Amniotic stem cell (primary cell): ENCODE measurements around the gene PTPRD.

ENCODE experiments used
- DNase-seq: peaks from one replicate; lab custom pipeline; 2025; lab: John Stamatoyannopoulos, UW

PTPRD gene

DNA sequence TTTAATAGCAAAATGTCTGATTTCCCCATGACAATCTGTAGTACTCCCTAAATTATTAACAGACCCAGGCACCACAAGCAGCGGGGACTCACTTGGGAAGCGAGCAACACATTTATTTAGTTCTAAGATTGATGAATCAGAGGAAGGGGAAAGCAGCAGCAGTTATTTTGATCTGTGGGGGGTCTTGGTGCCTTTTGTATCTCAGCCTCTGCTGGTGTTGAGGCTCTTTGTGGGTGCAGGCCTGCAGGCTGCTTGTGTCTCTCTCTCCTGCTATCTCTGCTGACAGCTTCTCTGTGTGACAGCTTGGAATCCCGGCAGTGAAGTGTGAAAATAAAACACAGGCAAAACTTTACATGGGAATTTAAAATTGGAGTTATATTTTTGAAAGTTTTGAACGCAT lies 1935.1 kb downstream of the PTPRD start:
- no peak for DNase-seq

GRCh38 chr9:8674536-8674935 lies 1938.3 kb downstream of the PTPRD start:
- DNase-seq: no peak

DNA sequence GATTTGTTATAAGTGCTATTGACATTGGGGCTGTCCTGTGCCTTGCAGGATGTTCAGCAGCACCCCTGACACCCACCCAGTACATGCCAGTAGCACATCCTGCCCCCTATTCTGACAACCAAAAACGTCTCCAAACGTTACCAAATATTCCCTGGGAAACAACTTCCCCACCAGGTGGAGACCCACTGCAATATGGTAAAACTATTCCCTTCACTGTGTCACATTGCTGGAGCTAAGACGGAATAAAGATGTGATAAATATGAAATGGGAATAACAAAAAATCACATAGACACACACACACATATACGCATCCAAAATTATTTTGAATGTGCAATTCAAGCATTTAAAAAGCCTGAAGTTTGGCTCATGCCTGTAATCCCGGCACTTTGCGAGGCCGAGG lies 1939.0 kb downstream of the PTPRD start:
- no peak for DNase-seq

GRCh38 chr9:8670751-8671150 lies 1942.1 kb downstream of the PTPRD start:
- DNase-seq: no peak

GRCh38 chr9:8668751-8669150 lies 1944.1 kb downstream of the PTPRD start:
- DNase-seq: no peak

DNA sequence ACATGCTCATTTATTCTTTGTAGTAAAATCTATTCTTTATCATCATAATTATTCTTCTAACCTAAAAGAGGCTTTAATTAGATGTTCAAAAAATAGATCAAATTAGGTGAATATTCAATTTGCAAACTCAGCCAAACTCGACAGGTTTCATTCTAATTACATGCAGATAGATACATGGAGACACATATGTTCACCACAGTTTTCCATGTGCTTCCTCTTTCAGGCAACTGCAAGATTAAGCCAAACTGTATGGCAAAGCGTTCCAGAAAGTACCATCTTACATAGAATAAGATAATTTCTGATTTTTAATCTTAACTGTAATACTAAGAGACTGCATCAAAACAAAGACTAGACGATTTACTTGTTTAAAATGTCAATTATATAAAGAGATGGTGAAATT lies 1944.6 kb downstream of the PTPRD start:
- no peak for DNase-seq

DNA sequence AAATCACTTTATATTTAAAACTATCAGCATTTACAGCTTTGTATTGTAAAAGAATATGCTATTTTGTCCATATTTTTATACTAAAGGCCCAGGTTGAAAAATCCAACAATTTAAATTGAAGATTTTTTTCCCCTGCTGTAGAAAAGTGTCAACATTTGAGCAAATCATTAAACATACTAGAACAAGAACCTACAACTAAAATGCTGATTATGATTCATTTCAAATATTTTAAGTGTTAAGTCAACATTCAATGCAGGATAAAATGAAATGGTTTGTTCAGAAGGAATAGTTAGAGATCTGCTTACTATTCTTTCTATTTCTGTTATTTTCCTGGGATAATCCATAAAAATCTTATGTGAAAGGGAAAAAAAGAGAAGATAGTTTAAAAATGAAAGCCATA lies 1946.7 kb downstream of the PTPRD start:
- DNase-seq: no peak

DNA sequence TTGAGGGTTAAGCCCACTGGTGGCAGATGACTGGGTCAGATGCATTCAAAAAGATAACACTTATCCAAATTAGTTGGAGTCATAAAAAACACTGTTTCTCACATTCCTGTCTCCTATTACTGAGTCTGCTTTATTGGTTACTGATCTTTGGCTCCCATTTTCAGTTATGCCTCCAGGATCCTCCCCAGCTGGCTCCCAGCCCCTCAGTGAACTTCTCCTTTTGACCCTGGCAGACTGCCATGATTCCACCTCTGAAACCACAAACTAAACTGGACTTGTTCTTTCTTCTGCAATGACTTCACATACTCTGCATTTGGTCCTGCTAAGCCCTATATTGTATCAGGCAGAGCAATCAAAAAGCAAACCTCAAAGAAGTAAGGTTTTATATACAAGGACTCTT lies 1952.4 kb downstream of the PTPRD start:
- no peak for DNase-seq

- DNase-seq: no peak
These were observed 1953.7 kb downstream of the PTPRD start for GRCh38 chr9:8659108-8659507.

- no peak for DNase-seq
These were observed 1957.7 kb downstream of the PTPRD start for GRCh38 chr9:8655071-8655470.

DNA sequence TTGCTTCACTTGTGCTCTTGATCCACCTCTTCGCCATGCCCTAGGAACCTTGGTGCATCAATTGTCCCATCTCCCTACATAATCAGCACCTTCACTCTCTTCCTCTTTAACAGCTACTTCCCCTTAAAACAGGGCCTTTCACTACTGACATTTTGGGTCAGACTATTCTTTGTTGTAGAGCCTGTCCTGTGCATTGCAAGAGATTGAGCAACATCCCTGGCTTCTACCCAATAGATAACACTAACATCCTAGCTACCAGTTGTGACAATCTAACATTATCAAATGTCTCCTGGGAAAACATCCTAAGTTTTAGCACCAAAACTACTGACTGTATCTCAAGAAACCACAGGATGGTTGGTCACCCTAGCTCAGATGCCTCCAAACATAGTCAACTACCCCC lies 1958.9 kb downstream of the PTPRD start:
- DNase-seq: no peak

DNA sequence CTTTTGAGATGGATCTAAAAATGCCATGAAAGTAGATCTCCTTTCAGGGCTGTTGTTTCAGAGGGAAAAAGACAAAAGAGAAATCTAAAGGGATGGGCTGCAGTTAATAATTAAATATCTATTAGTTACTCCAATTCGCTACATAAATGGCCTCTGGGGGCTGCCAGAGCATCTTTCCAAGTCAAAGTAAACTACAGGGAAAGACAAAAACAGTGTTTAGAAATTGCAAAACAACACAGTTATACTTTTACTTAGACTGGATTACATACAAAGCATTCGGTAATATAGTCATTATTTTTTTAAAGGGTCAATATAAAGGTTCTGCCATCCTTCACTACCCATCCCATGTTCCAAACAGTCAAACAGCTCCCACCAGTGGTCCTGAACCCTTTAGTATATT lies 1959.7 kb downstream of the PTPRD start:
- no peak for DNase-seq

- no peak for DNase-seq
These were observed 1960.5 kb downstream of the PTPRD start for GRCh38 chr9:8652255-8652654.

GRCh38 chr9:8651846-8652215 lies 1961.0 kb downstream of the PTPRD start:
- no peak for DNase-seq

GRCh38 chr9:8651070-8651845 lies 1961.5 kb downstream of the PTPRD start:
- DNase-seq: no peak

DNA sequence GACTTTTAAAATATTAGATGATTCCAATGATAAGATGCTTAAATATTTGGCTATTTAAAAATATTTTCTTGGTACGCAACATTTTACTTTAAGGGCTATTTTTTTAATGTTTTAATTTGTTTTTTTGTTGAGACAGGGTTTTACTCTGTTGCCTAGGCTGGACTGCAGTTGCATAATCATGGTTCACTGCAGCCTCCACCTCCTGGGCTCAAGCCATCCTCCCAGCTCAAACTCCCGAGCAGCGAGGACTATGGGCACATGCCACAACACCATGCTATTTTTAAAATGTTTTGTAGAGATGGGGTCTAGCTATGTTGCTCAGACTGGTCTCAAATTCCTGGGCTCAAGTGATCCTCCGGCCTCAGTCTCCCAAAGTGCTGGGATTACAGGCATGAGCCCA lies 1963.0 kb downstream of the PTPRD start:
- no peak for DNase-seq

- no peak for DNase-seq
These were observed 1963.6 kb downstream of the PTPRD start for GRCh38 chr9:8649160-8649559.

DNA sequence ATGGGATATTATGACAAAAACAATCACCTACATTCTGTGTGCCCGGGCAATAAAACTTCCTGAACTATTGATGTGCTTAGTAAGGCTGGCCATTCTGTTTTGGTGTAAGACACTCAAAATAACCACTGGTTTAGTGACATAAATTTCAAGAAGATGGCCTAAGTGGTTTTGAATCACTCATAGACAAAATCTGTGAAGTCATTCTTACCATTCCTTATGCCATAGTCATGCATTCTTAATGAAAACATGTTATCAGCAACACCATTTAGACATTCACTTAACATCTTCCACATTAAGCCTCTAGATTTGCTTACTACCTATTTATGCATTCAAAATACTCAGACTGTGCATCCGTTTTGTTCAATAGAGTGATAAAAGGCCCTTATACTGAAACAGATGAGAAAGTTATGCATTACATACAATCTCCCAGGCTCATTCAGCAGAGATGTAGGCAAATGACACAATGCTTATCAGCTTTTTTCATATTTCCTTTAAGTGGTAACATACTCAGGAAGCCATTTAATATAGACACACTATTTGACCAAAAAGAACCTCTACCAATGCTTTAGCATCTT lies 1964.4 kb downstream of the PTPRD start:
- DNase-seq: no peak

- DNase-seq: no peak
These were observed 1965.0 kb downstream of the PTPRD start for GRCh38 chr9:8647824-8648223.

DNA sequence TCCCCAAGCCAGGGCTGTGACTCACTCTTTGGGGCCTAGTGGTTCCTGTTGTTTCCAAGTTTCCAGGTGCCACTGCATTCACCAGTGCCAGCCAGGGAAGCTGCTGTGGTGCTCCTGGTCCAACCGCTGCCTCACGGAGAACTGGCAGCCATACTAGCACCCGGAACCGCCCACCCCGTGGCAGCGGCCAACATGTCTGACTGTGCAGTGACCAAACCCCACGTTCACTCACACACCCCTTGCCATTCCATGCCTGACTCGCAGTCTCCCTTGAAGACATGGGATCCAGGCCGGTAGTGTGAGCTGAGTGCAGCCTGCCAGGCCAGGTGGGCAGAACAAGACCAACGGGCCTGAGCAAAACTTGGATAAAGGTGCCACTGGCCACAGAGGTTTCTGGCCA lies 1968.2 kb downstream of the PTPRD start:
- DNase-seq: no peak

GRCh38 chr9:8643896-8644295 lies 1968.9 kb downstream of the PTPRD start:
- no peak for DNase-seq

GRCh38 chr9:8643464-8643863 lies 1969.3 kb downstream of the PTPRD start:
- DNase-seq: no peak

GRCh38 chr9:8640761-8641160 lies 1972.0 kb downstream of the PTPRD start:
- DNase-seq: no peak

DNA sequence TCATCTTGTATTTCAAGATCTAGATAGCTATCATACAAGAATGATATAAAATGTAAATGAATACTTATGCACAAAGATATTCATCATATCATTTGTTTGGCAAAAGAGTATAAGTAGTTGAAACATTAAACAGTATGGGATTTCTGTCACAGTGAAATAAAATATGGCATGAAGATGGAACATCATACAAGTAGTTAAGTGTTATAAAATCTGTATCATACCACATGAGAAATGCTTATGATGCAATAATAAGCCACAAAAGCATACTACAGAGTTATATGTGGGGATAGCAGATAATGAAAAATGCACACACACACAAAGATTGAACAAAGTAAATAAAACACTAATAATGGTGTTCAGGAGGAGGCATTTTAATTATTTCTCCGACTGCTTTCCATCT lies 1975.2 kb downstream of the PTPRD start:
- DNase-seq: no peak
